Esophagus muscularis mucosa (tissue), 3 donors: ENCODE data around the gene TUBGCP3.

Source experiments
- POLR2A ChIP-seq: fragments of 450-650 bp; IDR thresholded peaks from one replicate; pipeline ENCODE4 v1.6.1; 2017; ENCODE audit warnings: antibody characterized with exemption, moderate library complexity, mild to moderate bottlenecking, low read depth
- POLR2AphosphoS5 ChIP-seq, 2 donors: sonication (generic); formaldehyde crosslinking; IDR thresholded peaks; one replicate each; pipeline ENCODE4 v1.6.1; 2017; ENCODE audit warnings: antibody characterized with exemption in 2 of 2
- TF ChIP-seq, protein P1 (sequence below), 3 experiments: fragments of 200-600 bp in 2 of 3; fragments of 450-650 bp in 1 of 3; sonication (generic) in 2 of 3; IDR thresholded peaks; one replicate each; pipeline ENCODE4 v1.5.1; 2017 to 2019; ENCODE audit warnings: antibody characterized with exemption in 3 of 3, mild to moderate bottlenecking in 2 of 3, moderate library complexity in 1 of 3

DNA sequence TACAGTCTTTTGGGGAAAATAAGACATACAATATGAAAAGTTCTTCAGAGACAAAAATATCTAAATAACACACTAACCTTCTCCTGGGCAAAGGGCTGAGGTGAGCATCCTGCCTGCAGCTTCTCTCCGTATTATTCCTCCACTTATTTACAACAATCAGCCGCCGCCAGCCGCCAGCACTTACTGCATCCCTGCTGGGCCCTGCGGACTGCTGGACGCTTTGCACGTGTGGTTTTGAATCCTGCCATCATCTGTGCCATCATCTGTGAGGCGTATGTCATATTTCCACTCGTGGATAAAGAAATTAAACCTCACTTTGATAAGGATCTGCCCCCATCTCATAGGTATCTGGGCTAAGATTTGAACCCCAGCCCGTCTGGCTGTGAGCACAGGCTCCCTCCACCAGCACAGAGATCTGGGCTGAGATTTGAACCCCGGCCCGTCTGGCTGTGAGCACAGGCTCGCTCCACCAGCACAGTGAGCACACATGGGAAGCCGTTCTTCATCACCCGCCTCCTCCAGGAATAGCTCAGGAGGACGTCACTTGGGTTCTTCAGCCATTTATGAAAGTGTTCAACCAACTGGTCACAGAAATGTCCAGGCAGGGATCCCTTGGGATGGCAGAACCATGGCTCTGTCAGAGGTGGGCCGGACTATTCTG lies 35.2 kb upstream of the TUBGCP3 start:
- TF ChIP-seq, protein P1, sequence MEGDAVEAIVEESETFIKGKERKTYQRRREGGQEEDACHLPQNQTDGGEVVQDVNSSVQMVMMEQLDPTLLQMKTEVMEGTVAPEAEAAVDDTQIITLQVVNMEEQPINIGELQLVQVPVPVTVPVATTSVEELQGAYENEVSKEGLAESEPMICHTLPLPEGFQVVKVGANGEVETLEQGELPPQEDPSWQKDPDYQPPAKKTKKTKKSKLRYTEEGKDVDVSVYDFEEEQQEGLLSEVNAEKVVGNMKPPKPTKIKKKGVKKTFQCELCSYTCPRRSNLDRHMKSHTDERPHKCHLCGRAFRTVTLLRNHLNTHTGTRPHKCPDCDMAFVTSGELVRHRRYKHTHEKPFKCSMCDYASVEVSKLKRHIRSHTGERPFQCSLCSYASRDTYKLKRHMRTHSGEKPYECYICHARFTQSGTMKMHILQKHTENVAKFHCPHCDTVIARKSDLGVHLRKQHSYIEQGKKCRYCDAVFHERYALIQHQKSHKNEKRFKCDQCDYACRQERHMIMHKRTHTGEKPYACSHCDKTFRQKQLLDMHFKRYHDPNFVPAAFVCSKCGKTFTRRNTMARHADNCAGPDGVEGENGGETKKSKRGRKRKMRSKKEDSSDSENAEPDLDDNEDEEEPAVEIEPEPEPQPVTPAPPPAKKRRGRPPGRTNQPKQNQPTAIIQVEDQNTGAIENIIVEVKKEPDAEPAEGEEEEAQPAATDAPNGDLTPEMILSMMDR (IDR thresholded peaks at IDR 0.05): no peak
- TF ChIP-seq POLR2AphosphoS5 (IDR thresholded peaks at IDR 0.05) (no peak), POLR2A (no peak)
